Effector CD4-positive, alpha-beta T cell (primary cell): ENCODE data around the gene CPED1.
"Not testable (repeated sequence)": the region's sequence is repeated elsewhere in the genome, so short reads cannot be mapped to it uniquely, and the experiment has no call there.

Experiments used
- DNase-seq: peaks from one replicate; pipeline ENCODE4 v3.0.0-alpha.2; 2020

CPED1 gene

DNA sequence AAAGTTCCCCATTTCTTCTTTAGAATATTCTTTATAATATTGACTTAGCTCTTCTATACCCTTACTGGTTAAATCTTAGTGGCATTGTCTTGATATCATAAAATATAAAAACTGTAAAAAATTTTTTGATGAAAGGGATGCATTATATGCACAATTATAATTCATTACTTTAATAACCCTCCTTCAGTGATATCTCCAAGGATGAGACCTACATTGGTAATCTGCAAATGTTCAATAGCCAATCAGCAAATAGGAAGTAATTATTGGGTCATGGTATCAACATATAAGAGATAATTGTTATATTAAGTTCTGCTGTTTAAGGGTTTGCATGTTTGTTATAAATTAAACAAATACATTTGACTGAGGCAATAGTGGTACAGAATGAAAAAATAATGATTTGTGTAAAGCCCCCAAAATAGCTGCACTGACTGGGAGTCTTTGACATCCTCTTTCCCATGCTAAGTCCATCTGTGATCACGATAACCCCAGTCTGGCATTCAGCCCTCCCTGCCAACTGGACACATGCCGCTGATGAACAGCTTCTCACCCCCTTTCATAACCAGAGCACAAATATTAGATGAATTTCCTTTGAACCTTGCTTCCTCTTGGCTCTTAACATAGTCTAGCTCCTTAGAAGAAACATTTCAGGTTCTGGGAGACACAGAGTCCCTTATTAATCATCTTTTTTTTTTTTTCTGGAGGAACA, 169.5 kb downstream of the CPED1 start:
- no peak for DNase-seq

DNA sequence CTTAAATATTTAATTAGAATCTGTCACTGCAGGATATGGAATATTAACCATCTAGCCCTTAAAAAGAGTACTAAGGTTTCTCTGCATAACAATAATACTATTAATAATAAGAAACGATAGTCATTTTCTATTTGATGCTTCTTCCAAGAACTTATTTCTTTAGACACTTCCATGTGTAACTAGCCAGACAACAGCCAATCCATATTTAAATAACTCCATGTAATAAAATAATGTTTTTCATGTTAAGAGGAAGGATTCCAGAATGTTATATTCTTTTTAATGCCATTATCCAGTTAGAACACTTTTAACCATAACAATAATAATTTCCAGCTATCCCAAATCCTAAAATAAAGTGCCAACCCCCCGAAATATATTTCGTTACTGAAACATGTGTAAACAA, 170.2 kb downstream of the CPED1 start:
- no peak for DNase-seq

DNA sequence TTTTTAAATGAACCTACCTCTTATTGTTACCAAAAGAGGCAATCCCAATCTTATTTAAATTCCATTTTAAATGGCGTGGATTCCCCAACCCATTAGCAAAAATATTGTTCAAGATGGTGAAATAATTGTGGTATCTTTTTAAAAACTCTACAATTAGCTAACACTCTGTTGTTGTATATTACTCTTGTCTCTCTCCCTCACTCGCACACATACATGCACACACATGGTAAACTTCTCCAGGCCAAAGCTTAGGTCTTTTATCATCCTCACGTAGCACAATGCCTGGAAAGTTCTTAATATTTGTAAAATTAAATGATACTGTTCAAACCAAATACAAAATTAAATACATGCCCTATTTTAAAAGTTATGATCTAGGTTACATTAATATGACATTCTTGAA, 171.0 kb downstream of the CPED1 start:
- DNase-seq = no peak

DNA sequence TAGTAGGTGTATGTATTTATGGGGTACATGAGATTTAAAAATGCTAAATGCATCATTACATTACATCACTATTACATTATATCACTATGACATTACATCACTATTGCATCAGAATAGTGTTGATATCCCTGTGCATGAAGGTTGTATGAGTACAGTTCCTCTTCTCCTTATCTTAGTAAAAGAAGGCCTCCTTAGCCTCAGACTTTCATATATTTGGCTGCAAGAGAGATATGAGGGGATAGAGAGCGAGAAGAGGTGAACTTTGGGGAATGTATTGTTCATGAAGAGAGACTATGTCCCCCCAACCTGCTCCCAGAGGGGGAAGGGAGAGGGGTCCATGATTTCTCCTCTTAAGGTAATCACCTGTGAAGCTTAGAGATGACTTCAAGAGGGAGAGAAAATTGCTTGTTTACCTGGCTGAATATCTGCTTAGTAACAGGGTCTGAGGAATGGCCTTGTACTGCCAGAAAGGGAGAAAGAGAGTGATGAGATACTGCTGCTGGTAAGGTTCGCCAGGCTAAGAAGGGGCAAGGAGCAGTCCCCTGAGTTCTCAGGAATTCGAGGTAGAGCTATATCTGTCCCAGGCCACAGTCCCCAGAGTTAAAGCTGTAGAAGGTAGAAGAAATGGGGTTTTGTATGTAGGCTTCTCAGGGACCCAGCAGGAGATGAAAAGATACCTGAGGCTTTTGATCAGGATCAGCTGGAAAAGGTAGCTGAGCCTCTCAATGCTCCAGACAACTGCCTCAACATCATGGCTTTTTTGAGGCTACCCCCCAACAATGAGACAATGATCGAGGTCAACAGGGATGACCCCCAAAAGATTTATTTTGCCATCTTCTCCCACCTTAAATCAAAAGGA, 171.9 kb downstream of the CPED1 start:
- DNase-seq = no peak

DNA sequence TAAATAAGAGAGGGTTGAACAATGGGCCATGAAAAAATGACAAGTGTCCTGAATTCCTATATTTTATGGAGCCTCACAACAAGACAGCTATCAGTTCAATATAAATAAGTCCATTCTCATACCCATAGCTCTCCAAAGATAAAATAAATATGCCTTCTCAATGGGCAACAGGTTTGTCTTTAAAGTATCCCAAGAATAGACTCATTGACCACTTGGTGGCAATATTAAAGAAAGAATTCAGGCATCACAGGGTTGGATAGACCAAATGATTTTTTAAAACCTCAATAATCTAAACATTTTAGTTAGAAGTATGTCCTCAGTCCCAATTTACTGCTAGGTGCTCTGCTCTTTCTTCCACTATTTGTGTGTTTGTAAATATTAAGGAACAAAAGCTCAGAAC, 175.2 kb downstream of the CPED1 start:
- no peak for DNase-seq

DNA sequence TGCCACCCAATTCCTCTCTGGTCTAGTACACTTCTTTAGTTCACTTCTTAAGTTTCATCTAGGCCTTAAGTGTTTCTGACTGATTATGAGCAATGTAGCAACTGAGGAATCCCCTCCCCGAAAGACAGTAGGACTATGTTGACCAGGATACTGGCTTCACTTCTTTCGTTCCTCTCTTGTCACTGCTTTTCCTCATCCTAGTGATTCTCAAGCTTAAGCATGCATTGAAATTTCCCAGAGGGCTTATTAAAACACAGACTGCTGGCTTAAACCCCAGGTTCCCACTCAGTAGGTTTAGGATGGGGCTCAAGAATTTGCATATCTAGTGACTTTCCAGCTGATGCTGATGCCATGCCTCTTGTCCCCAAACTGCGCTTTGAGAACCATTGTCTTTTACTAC, 175.7 kb downstream of the CPED1 start:
- DNase-seq = no peak

DNA sequence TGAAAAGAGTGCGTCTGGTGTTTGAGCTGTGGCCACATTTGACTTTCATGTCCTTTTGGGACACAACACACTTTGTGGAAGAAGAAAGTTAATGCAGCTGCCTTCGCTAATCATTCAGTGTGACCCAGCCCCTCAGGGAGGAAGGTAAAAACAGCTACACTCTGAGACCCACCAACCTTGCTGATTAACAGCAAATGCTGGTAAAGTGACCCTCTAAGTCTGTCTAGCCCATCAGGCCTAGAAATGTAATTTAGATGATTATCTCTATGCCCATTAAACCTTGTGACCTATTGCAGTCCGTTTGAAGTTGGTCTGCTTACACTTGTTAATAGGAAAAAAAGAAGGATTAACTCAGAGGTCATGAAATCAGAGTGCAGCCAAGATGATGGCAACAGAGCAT, 178.4 kb downstream of the CPED1 start:
- DNase-seq = no peak

DNA sequence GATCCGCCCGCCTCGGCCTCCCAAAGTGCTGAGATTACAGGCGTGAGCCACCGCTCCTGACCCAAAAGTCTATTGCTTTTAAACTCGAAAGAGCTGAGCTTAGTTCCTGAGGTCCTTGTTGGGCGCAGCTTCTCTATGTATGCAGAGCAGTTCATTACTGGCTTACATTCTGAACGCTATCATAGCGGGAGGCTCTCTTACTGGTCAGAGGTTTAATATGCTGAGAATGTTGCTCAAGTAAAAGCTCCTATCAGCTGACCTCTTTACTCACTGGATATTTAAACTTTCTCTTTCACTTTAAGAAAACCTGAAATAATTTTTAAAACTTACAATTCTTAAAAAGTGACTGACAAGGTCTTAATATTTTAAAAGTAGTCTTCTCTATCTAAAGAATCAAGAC, 179.5 kb downstream of the CPED1 start:
- DNase-seq = no peak

DNA sequence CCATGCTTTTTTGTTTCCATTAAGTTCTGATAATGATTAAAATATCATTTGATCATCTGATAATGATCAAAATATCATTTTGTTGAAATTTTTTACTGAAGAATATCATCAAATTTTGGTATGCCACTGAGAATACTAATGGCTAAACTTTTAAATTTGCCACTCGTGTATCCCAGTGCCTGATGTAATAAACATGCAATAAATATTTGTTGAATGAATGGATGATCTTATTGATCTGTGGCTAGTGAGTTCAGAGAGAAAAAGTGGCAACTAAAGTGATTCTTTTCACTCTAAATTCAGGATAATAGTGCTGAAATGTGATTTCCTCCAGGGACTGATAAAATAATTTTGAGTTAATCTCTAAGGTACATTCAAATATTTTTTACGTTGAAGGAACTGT, 181.0 kb downstream of the CPED1 start:
- DNase-seq = no peak

DNA sequence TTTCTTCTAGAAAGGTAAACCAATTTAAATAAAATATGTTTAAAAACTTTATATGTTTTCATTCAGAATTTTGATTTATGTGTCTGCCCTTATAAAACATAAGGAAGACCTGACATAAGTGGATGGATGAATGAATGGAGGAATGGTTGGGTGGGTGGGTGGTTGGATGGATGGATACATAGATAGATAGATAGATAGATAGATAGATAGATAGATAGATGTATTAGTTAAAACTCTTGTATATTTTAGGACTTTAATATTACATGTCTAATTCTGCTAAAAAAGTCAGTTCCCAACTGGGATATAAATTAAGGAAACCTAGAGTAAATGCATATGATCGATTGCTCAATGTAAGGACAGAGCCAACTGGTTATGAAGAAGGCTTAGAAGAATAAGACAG, 184.0 kb downstream of the CPED1 start:
- DNase-seq = no peak

DNA sequence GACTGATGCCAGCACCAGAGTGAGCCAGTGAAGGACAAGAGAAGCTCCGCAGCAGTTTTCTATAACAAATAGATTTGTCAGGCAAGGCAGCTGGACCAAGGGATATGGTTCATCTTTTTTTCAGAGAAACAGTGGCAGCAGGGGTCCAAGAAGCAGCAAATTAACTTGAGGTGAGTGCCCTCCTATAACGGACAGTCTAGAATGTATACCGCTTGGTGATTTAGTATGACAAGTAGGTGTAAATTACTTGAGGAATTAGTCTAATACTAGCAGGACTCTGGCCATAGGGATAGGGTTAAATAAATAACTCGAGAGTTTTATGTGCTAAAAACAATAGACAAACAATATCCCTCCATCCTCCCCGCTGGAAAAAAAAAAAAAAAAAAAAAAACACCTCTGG, 187.3 kb downstream of the CPED1 start:
- no peak for DNase-seq

DNA sequence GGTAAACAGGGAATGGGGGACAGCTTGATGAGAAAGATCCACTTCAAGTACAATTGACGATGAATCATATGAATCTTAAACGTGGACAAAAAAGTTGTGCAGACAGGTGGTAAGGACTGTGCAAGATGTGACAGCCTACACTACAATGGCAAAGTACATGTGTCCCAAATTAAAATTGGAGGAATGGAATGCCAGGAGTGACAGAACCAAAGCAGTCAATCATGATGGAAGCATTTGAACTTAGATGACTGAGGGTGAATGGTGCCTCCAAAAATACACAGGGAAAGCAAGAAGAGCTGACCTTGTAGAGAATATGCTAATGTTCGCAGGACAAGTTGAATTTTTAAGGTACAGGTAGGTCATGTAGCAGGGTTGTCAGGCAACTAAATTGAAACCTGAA, 189.9 kb downstream of the CPED1 start:
- DNase-seq = no peak

DNA sequence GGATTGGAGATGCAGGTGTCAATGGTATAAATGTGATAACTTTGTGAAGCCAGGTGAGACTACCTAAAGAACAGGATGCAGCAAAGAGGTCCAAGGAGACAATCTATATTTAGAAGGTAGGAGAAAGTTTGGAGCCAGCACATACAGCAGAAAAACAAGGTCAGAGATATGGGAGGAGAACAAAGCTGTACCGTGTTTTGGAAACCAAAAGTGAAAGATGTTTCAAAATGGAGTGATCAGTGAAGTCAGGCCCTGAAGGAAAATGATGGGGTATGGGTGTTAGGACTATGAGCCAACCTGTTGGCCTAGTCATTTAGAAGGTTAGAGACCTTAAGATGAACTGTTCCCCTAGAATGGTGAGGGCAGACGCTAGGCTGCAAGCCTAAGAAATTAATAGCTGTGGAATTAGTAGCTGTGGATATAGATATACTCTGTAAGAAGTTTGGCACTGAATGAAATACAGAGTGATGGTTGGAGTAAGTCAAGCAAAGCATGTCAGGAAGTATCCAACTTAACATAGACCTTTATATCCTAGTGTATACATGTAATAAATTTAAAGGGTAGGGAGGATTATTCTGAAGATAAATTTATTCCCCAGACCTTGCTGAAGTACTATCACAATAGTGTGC, 190.5 kb downstream of the CPED1 start:
- no peak for DNase-seq

DNA sequence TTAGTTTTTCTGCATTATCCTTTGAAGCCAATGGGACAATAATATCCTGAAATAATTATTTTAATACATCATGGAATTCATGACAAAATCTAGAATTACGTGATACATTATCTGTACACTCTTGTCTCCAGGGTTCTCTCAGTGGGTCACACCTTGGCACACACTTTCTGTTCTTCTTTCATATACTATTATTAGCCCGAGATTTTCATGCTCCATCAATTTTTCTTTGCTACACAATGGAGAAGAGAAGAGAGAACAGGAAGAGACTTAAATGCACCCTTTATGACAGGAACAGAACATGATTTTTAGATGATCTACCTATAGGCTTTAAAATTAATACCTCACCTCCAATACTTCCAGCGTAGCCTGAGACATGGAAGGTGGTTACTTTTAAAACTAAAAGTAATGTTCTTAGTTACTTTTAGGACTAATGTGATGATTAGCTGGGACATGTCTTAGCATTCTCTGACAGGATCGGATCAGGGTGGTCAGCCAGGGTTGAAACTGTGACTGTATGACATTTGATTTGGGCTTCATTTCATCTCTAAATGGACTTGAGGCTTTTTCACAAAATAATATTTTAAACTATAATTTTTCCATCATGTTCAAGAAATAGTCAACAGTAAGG, 192.0 kb downstream of the CPED1 start:
- no peak for DNase-seq

DNA sequence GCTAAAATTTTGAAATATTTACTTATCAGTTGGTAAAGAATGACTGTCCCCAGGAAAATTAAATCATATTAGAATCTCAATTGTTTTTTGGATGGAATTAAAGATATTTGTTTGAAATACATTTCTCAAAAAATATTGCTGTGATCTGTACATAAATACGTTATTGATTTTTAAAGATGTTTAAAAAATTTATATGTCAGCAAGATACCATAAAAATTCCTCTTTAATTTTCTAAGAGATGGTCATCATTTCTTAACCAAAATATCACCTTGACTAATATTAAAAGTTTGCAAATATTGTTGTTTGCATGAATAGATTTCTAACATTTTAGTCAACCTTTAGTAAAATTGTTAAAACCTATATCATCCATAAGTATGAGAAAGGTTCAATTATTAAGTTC, 192.8 kb downstream of the CPED1 start:
- DNase-seq = no peak

DNA sequence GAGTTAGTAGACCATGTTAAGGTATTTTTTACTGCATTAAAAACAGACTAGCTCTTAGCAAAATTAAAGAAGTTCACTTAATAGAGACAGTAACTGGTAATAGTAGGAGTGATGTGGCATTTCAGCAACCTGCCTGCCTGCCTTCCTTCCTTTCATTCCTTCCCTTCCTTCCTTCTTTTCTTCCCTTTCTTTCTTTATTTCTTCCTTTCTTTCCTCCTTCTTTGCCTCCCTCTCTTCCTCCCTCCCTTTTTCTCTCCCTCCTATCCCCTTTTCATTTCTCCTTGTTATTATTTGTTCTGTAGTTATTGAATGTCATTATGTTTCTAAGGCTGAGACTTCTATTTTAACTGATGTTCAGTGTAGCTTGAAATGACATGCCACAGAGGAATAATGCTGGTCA, 193.8 kb downstream of the CPED1 start:
- DNase-seq = no peak

DNA sequence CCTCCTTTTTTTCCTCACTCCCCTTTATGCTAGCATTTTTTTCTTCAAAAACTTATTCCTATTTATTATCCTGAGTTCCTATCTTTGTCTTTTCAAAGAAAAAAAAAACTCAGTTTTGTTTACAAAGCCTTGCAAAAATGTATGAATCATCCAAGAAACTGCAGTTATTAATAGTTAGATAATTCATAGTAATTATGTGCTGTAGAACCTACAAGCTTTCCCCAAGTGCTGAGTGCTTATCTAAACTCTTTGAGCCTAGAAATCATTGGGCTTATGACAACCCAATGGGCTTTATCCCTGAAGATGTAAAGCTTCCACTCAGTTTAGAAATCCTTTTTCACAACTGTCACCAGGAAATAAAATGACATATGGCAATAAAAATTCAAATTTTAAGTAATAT, 194.4 kb downstream of the CPED1 start:
- no peak for DNase-seq

DNA sequence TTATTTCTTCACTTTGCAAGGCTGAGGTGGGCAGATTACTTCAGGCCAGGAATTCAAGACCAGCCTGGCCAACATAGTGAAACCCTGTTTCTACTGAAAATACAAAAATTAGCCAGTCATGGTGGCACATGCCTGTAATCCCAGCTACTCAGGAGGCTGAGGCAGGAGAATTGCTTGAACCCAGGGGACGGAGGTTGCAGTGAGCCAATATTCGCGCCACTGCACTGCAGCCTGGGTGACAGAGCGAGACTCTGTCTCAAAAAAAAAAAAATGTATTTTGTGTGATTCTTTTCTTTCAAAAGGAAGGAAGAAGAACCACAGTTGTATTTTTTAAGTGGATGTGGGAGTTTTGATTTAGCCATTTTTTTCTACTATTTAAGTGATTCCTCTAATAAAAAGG, 195.4 kb downstream of the CPED1 start:
- DNase-seq = not testable (repeated sequence)

DNA sequence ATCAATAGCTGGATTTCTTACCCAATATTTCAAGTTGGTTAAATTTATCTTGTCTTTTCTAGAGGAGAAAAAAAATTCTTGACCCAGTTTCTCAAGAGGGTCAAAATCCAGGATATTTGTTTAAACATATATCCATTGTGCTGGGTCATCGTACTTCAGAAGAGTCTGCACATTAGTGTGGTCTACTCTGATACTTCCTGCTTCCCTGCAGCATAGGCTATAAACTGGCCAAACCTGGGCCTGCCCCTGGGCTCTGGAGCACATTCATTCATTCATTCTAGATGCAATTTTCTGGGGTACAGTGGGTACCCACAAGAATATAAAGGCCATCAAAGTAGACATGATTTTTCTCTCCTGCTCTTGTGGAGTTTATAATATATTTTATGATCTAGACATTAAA, 198.2 kb downstream of the CPED1 start:
- DNase-seq = no peak

DNA sequence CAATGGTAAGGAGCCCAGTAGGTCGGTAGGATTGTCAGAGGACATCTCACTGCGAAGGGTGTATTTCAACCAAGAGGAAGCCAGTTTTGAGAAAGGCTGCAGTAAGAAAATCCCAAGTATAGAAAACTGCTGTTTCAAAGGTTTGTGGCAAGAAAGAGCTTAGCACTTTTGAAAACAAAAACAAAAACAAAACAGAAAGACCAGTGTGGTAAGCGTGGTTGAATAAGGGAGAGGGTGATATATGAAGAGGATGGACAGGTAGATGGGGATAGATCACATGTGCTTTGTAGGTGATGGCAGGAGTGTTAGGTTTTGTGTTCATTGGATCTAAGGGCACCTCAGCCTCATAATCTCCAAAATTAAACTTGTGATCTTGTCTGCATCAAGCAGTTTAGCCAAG, 198.7 kb downstream of the CPED1 start:
- DNase-seq = no peak

DNA sequence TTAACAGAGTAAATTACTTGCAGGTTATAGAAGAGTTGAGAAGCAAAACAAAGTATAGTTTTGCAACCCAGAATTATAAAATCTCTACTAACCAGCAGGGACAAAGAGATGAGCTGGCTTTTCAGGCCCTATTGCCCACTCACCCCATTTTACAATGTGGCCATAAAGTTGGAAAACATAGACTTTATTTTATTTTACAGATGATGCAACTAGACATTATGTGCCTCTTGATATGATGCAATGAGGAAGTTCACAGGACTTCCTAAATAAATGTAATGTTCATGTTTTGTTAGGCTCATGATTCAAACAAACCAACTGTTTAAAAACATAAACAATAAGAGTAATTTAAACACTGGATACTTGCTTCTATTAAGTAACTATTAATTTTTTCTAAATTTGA, 199.2 kb downstream of the CPED1 start:
- DNase-seq = no peak

DNA sequence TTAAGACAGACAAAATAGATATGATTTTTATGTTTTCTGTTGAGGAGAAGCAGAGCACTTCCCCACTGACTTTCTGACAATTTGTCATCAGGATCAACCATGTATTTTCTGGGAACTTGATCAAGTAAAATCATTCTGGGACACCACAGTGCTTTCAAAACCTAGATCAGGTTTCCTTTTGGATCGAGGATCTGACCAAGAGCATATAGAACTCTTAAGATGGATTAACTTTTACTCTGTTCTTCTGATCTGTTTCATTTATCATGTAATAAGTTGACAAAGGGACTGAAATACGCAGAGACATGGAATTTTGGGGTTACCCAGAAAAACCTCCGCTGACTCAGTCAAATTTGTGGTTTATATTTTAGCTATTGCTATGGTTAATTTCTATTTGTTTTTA, 204.3 kb downstream of the CPED1 start:
- no peak for DNase-seq

DNA sequence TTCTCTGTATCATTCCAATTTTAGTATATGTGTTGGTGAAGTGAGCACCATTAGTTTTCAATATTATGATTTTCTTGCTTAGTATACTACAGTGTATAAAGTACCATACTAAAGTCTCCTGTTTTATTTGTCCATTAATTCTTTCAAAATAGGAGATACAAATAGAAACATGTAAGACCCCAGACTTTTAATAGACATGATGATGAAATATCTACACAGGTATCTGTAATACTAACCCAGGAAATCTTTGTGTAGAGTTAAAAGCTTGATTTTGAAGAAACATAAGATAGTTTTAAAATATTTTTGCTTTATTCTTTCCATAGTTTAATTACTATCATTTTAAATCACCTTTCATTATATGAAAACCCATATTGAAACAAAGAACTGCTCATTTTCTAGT, 206.5 kb downstream of the CPED1 start:
- DNase-seq = no peak

DNA sequence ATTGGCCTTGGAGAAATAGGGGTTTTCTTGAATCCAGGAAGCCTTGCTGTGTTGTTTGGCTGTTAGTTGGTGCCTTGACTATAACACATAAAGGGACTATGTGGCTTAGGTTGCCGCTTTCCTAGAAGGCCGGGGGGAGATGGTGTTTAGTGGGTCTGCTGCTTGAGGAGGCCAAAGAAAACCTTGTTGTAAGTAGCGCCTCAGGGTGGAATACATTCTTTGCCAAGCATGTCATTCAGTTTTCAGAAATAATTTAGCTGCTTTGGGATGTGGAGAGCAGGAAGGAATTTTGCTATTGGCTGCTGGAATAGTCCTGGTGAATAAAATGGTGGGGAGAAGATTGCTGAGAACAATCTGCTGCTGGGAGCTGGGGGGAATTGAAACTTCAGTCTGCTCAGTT, 207.4 kb downstream of the CPED1 start:
- DNase-seq = no peak
